Gastrocnemius medialis (tissue), 4 donors: ENCODE results near the gene LAMC1. TPM values are rescaled to one million over a fixed set of nuclear protein-coding genes. Genes with fewer than 3 reads are reported as not detected.

Source experiments
- ATAC-seq, 2 donors: fragments of 150-250 bp; one replicate each; pipeline ENCODE4 v1.9.1; 2016
- DNase-seq, 2 donors: peaks; one replicate each; pipeline ENCODE4 v3.0.0-alpha.2; 2019
- H3K27ac ChIP-seq, 4 donors: fragments of 200-600 bp; sonication (generic); 1 replicate in 1 of 4; 2 replicates in 3 of 4; pipeline ENCODE4 v1.5.1; 2016 to 2018; ENCODE audit warnings: mild to moderate bottlenecking in 2 of 4, moderate library complexity in 1 of 4
- H3K27me3 ChIP-seq, 3 donors: fragments of 200-600 bp; sonication (generic) in 2 of 3; 1 replicate in 1 of 3; 2 replicates in 2 of 3; pipeline versions ENCODE4 v1.5.1 to v1.6.0; 2016 to 2019; ENCODE audit warnings: mild to moderate bottlenecking in 1 of 3, moderate library complexity in 1 of 3
- H3K36me3 ChIP-seq, 2 donors: fragments of 200-600 bp; sonication (generic) in 1 of 2; one replicate each; pipeline ENCODE4 v1.5.1; 2017 to 2018
- H3K4me1 ChIP-seq, 2 donors: fragments of 200-600 bp; sonication (generic) in 1 of 2; one replicate each; pipeline ENCODE4 v1.5.1; 2016 to 2017; ENCODE audit warnings: mild to moderate bottlenecking in 2 of 2
- H3K4me3 ChIP-seq, 4 donors: fragments of 200-600 bp; sonication (generic) in 3 of 4; 1 replicate in 1 of 4; 2 replicates in 3 of 4; pipeline ENCODE4 v1.5.1; 2016 to 2019; ENCODE audit warnings: mild to moderate bottlenecking in 2 of 4
- H3K9me3 ChIP-seq, 3 donors: fragments of 200-600 bp; sonication (generic) in 2 of 3; 1 replicate in 1 of 3; 2 replicates in 2 of 3; pipeline ENCODE4 v1.5.1; 2016 to 2019
- CTCF ChIP-seq, 5 experiments: fragments of 450-650 bp in 3 of 5; fragments of 200-600 bp in 2 of 5; sonication (generic) in 2 of 5; IDR thresholded peaks in 4 of 5; conservative IDR thresholded peaks in 1 of 5; 1 replicate in 4 of 5; 2 replicates in 1 of 5; pipeline ENCODE4 v1.5.1; 2016 to 2019; ENCODE audit warnings: antibody characterized with exemption in 5 of 5, mild to moderate bottlenecking in 3 of 5, moderate library complexity in 3 of 5
- POLR2A ChIP-seq, 2 donors: fragments of 450-650 bp; IDR thresholded peaks; one replicate each; pipeline ENCODE4 v1.6.1; 2017; ENCODE audit warnings: antibody characterized with exemption in 2 of 2, mild to moderate bottlenecking in 2 of 2, moderate library complexity in 2 of 2
- in situ Hi-C, 4 donors: fragments of 200-750 bp; cut with MboI; loops; one replicate each; pipeline versions ENCODE4 v1.15.0 to v1.8.0; 2017; ENCODE audit warnings: low sequenced_read_pairs in 4 of 4
- intact Hi-C: fragments of 100-400 bp; cut with DNase I; formaldehyde crosslinking; loops from one replicate; pipeline ENCODE4 v1.15.1; 2023; ENCODE audit warnings: low total_unique reads
- total RNA-seq, 4 donors: library from RNA; depleted of rRNA; stranded (reverse); fragments of >200 nt; gene quantifications; one replicate each; pipeline versions ENCODE4 v1.1.0 to v1.2.3, GENCODE V29; 2016

Gene LAMC1
- total RNA-seq, 4 donors from 2014 or later = 96.1 to 161 (median 135) TPM

- no peak overlapping the region for H3K4me3 ChIP-seq
- in situ Hi-C loops (no loop called here), intact Hi-C loops (no loop called here)
- no peaks in the 10 kb centered on the region for H3K9me3 ChIP-seq
- ATAC-seq (no peak), DNase-seq (no peak)
- H3K27me3 ChIP-seq = no peaks in the 10 kb centered on the region
- peaks cover 93 to 98% of the 10 kb centered on the region in 2 donors for H3K4me1 ChIP-seq
- TF ChIP-seq POLR2A (IDR thresholded peaks at IDR 0.05) = no peak
- no peak for TF ChIP-seq CTCF (IDR thresholded peaks at IDR 0.05 in 4 of 5, conservative IDR thresholded peaks at IDR 0.05 in 1 of 5)
- H3K36me3 ChIP-seq = no peaks in the 10 kb centered on the region
- H3K27ac ChIP-seq = peak overlapping the region in 3 of 4 donors; percentile 32 to 62 (median 56)
These were observed 51.0 kb downstream of the LAMC1 start for GRCh38 chr1:183074215-183074614.

- intact Hi-C loops (no loop called here), in situ Hi-C loops (no loop called here)
- Histone ChIP-seq H3K9me3 (no peaks in the 10 kb centered on the region), H3K4me1 (peaks cover 93 to 99% of the 10 kb centered on the region in 2 donors), H3K27ac (peak overlapping the region in 2 of 4 donors; percentile 19 to 62), H3K27me3 (no peaks in the 10 kb centered on the region), H3K4me3 (no peak overlapping the region), H3K36me3 (no peaks in the 10 kb centered on the region)
- no peak for TF ChIP-seq CTCF (IDR thresholded peaks at IDR 0.05 in 4 of 5, conservative IDR thresholded peaks at IDR 0.05 in 1 of 5)
- ATAC-seq (no peak), DNase-seq (no peak)
These were observed 52.6 kb downstream of the LAMC1 start for GRCh38 chr1:183075861-183076260.

- TF ChIP-seq POLR2A (IDR thresholded peaks at IDR 0.05) (no peak), CTCF (IDR thresholded peaks at IDR 0.05 in 4 of 5, conservative IDR thresholded peaks at IDR 0.05 in 1 of 5) (no peak)
- Histone ChIP-seq H3K27ac (peak overlapping the region in 1 of 4 donors; percentile 62), H3K4me1 (peaks cover 88 to 95% of the 10 kb centered on the region in 2 donors), H3K9me3 (no peaks in the 10 kb centered on the region), H3K27me3 (no peaks in the 10 kb centered on the region), H3K36me3 (no peaks in the 10 kb centered on the region), H3K4me3 (no peak overlapping the region)
- in situ Hi-C loops = no loop called here
- ATAC-seq (no peak), DNase-seq (no peak)
- intact Hi-C loops = no loop called here
These were observed 53.9 kb downstream of the LAMC1 start for GRCh38 chr1:183077097-183077496.

GRCh38 chr1:183079712-183080388 lies 56.6 kb downstream of the LAMC1 start:
- DNase-seq = no peak
- peaks cover 61 to 77% of the 10 kb centered on the region in 2 donors for H3K4me1 ChIP-seq
- no peak overlapping the region for H3K4me3 ChIP-seq
- in situ Hi-C loops = no loop called here
- no peaks in the 10 kb centered on the region for H3K27me3 ChIP-seq
- intact Hi-C loops = no loop called here
- no peak overlapping the region for H3K27ac ChIP-seq
- no peaks in the 10 kb centered on the region for H3K36me3 ChIP-seq
- no peaks in the 10 kb centered on the region for H3K9me3 ChIP-seq
- no peak for ATAC-seq
- no peak for TF ChIP-seq CTCF (IDR thresholded peaks at IDR 0.05 in 4 of 5, conservative IDR thresholded peaks at IDR 0.05 in 1 of 5)
- no peak for TF ChIP-seq POLR2A (IDR thresholded peaks at IDR 0.05)

- Histone ChIP-seq H3K36me3 (no peaks in the 10 kb centered on the region), H3K4me1 (peaks cover 55 to 71% of the 10 kb centered on the region in 2 donors), H3K27ac (no peak overlapping the region), H3K9me3 (no peaks in the 10 kb centered on the region), H3K27me3 (no peaks in the 10 kb centered on the region), H3K4me3 (no peak overlapping the region)
- intact Hi-C loops = no loop called here
- ATAC-seq = no peak
- in situ Hi-C loops = no loop called here
- DNase-seq = no peak
- TF ChIP-seq CTCF (IDR thresholded peaks at IDR 0.05 in 4 of 5, conservative IDR thresholded peaks at IDR 0.05 in 1 of 5) = no peak
- TF ChIP-seq POLR2A (IDR thresholded peaks at IDR 0.05) = no peak
These were observed 57.2 kb downstream of the LAMC1 start for GRCh38 chr1:183080406-183080805.
